HCT116 (cell line): Measurements from ENCODE around the gene NAT16. TPM values are rescaled to one million over a fixed set of nuclear protein-coding genes. Genes with fewer than 3 reads are reported as not detected.

Source experiments
- ATAC-seq: fragments of 200-7000 bp; cut with Tn5 transposase; 2 replicates; pipeline ENCODE4 v1.9.1; 2020; ENCODE audit warnings: mild to moderate bottlenecking, moderate library complexity
- BruUV-seq: library from RNA; stranded (reverse); fragments of 400-500 nt; replicated peaks from 2 replicates; lab custom pipeline; 2021; lab: Mats Ljungman, UMichigan
- CTCF ChIA-PET: fragments of 300-600 bp; sonication (Branson Sonifier 250); formaldehyde crosslinking; loops from one replicate; lab custom pipeline; 2021; ENCODE audit warnings: antibody characterized with exemption; lab: Charles Lee
- POLR2A ChIA-PET: fragments of 300-600, 350-600 bp; sonication (Branson Sonifier 250); formaldehyde crosslinking; loops from one replicate; lab custom pipeline; 2021; ENCODE audit warnings: antibody characterized with exemption; lab: Charles Lee
- RAD21 ChIA-PET, 2 experiments: fragments of 300-600 bp; sonication (Branson Sonifier 250); formaldehyde crosslinking; loops; one replicate each; lab custom pipeline; 2023; ENCODE audit warnings: low total read pairs in 2 of 2; ENCODE audit not compliant: uncharacterized antibody in 2 of 2, unreplicated experiment in 2 of 2, low non-redundant PET in 1 of 2; lab: Charles Lee
- DNase-seq: peaks from one replicate; pipeline ENCODE4 v3.0.0-alpha.2; 2010; ENCODE audit warnings: low read depth, low spot score
- H2AFZ ChIP-seq: fragments of 200-600 bp; shearing (Covaris generic), sonication (generic); 2 replicates; pipeline ENCODE4 v1.6.1; 2017; ENCODE audit warnings: low read depth, mixed run types, mixed read lengths, antibody characterized with exemption, low read length; ENCODE audit not compliant: poor library complexity, severe bottlenecking
- H3K27ac ChIP-seq: 2 replicates; pipeline ENCODE4 v1.5.1; 2012; ENCODE audit warnings: low read depth, low read length
- H3K27me3 ChIP-seq: fragments of 200-600 bp; sonication (generic); 2 replicates; pipeline ENCODE4 v1.6.1; 2016; ENCODE audit warnings: mixed run types, low read length, mixed read lengths; ENCODE audit not compliant: insufficient read depth
- H3K36me3 ChIP-seq, 2 experiments: fragments of 200-500 bp in 1 of 2; fragments of 200-600 bp in 1 of 2; sonication (Bioruptor generic) in 1 of 2; sonication (generic) in 1 of 2; 2 replicates each; pipeline versions ENCODE4 v1.5.1 to v1.6.1; 2014 to 2016; ENCODE audit warnings: low read length in 2 of 2, inconsistent platforms in 1 of 2, mixed read lengths in 1 of 2, mixed run types in 1 of 2; ENCODE audit not compliant: insufficient read depth in 2 of 2, control insufficient read depth in 1 of 2
- H3K4me1 ChIP-seq, 2 experiments: fragments of 200-600 bp in 1 of 2; sonication (generic) in 1 of 2; 2 replicates each; pipeline versions ENCODE4 v1.5.1 to v1.6.1; 2012 to 2017; ENCODE audit warnings: low read length in 2 of 2, inconsistent platforms in 1 of 2, mild to moderate bottlenecking in 1 of 2, mixed read lengths in 1 of 2, mixed run types in 1 of 2, moderate library complexity in 1 of 2; ENCODE audit not compliant: insufficient read depth in 2 of 2, control insufficient read depth in 1 of 2
- H3K4me2 ChIP-seq: fragments of 200-600 bp; sonication (generic); 2 replicates; pipeline ENCODE4 v1.6.1; 2017; ENCODE audit warnings: mixed run types, low read length, mixed read lengths
- H3K4me3 ChIP-seq, 2 experiments: fragments of 200-600 bp in 1 of 2; sonication (generic) in 1 of 2; replicated peaks in 1 of 2; 2 replicates each; pipeline ENCODE4 v1.5.1; 2011 to 2016; ENCODE audit warnings: low read length in 2 of 2, control low read depth in 1 of 2, low read depth in 1 of 2, mild to moderate bottlenecking in 1 of 2, mixed read lengths in 1 of 2, mixed run types in 1 of 2
- H3K79me2 ChIP-seq: fragments of 200-600 bp; sonication (generic); 2 replicates; pipeline ENCODE4 v1.6.1; 2017; ENCODE audit warnings: mild to moderate bottlenecking, mixed run types, low read length, moderate library complexity, mixed read lengths; ENCODE audit not compliant: insufficient read depth
- H3K9ac ChIP-seq: fragments of 200-600 bp; sonication (generic); 2 replicates; pipeline ENCODE4 v1.6.1; 2016; ENCODE audit warnings: low read length, mixed read lengths
- H3K9me2 ChIP-seq: fragments of 200-600 bp; sonication (generic), shearing (Covaris generic); 2 replicates; pipeline ENCODE4 v1.6.1; 2017; ENCODE audit warnings: mixed run types, mild to moderate bottlenecking, moderate library complexity; ENCODE audit not compliant: insufficient read depth
- H3K9me3 ChIP-seq, 2 experiments: fragments of 200-500 bp in 1 of 2; fragments of 200-600 bp in 1 of 2; sonication (Bioruptor generic) in 1 of 2; sonication (generic) in 1 of 2; 2 replicates each; pipeline ENCODE4 v1.6.1; 2014 to 2017; ENCODE audit warnings: low read length in 2 of 2, mixed read lengths in 2 of 2, inconsistent platforms in 1 of 2, low read depth in 1 of 2, mild to moderate bottlenecking in 1 of 2, mixed run types in 1 of 2, moderate library complexity in 1 of 2; ENCODE audit not compliant: control insufficient read depth in 1 of 2, insufficient read depth in 1 of 2
- H4K20me1 ChIP-seq: fragments of 200-600 bp; sonication (generic), shearing (Covaris generic); 2 replicates; pipeline ENCODE4 v1.6.1; 2017; ENCODE audit warnings: mixed run types, mild to moderate bottlenecking, moderate library complexity; ENCODE audit not compliant: insufficient read depth
- EZH2 ChIP-seq: fragments of 200-600 bp; sonication (generic); IDR thresholded peaks from 2 replicates; pipeline ENCODE4 v1.6.1; 2017; ENCODE audit warnings: antibody characterized with exemption, mixed run types
- EZH2phosphoT487 ChIP-seq: fragments of 200-600 bp; IDR thresholded peaks from 2 replicates; pipeline ENCODE4 v1.6.1; 2018; ENCODE audit warnings: antibody characterized with exemption, borderline replicate concordance
- POLR2AphosphoS5 ChIP-seq: IDR thresholded peaks from 2 replicates; pipeline ENCODE4 v1.6.1; 2011; ENCODE audit warnings: mild to moderate bottlenecking, low read depth, low read length, moderate library complexity
- SIN3A ChIP-seq: IDR thresholded peaks from 2 replicates; pipeline ENCODE4 v1.6.1; 2012; ENCODE audit warnings: low read depth
- YY1 ChIP-seq: IDR thresholded peaks from 2 replicates; pipeline ENCODE4 v1.6.1; 2011; ENCODE audit warnings: low read length, low read depth, moderate library complexity, mild to moderate bottlenecking; ENCODE audit not compliant: insufficient replicate concordance; ENCODE audit errors: extremely low read depth
- ZFX ChIP-seq: fragments of 450-650 bp; IDR thresholded peaks from 2 replicates; pipeline ENCODE4 v1.6.1; 2017
- intact Hi-C: fragments of 100-400 bp; cut with micrococcal nuclease; formaldehyde crosslinking; loops from 2 replicates; pipeline ENCODE4 v1.10.0; 2022
- total RNA-seq: library from RNA; stranded (reverse); gene quantifications from one replicate; pipeline ENCODE4 v1.2.1, GENCODE V29; 2021; ENCODE audit not compliant: unreplicated experiment
- TF ChIP-seq, protein P1 (sequence below): IDR thresholded peaks from 2 replicates; pipeline ENCODE4 v1.6.1; 2011; ENCODE audit warnings: mild to moderate bottlenecking, low read length, moderate library complexity; ENCODE audit not compliant: insufficient replicate concordance; ENCODE audit errors: extremely low read depth
- TF ChIP-seq, protein P2 (sequence below): IDR thresholded peaks from 2 replicates; pipeline ENCODE4 v1.6.1; 2012; ENCODE audit warnings: low read depth

The NAT16 gene
- total RNA-seq, 1 experiment from 2014 or later, result 2.0 TPM

DNA sequence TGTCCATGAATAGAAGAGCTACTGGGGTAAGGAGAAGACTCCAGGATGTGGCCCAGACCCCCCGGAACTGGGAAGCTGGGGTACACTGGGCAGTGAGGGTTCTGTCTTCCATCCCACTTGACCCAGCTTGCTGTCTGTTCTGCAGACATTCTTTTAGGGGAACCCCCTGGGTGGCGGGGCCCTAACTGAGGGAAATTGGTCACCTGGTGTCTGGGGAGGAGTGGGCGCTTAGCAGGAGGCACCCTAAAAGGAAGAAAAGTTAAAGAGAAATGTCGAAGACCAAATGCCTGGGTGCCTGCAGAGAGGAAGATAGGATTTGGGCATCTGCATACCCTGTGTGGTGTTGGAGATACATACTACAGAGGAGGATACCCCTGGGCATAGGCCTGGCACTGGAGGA is 24.8 kb downstream of the NAT16 start (continued):
- TF ChIP-seq, protein P1, sequence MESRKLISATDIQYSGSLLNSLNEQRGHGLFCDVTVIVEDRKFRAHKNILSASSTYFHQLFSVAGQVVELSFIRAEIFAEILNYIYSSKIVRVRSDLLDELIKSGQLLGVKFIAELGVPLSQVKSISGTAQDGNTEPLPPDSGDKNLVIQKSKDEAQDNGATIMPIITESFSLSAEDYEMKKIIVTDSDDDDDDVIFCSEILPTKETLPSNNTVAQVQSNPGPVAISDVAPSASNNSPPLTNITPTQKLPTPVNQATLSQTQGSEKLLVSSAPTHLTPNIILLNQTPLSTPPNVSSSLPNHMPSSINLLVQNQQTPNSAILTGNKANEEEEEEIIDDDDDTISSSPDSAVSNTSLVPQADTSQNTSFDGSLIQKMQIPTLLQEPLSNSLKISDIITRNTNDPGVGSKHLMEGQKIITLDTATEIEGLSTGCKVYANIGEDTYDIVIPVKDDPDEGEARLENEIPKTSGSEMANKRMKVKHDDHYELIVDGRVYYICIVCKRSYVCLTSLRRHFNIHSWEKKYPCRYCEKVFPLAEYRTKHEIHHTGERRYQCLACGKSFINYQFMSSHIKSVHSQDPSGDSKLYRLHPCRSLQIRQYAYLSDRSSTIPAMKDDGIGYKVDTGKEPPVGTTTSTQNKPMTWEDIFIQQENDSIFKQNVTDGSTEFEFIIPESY, result no peak
- TF ChIP-seq, protein P2, sequence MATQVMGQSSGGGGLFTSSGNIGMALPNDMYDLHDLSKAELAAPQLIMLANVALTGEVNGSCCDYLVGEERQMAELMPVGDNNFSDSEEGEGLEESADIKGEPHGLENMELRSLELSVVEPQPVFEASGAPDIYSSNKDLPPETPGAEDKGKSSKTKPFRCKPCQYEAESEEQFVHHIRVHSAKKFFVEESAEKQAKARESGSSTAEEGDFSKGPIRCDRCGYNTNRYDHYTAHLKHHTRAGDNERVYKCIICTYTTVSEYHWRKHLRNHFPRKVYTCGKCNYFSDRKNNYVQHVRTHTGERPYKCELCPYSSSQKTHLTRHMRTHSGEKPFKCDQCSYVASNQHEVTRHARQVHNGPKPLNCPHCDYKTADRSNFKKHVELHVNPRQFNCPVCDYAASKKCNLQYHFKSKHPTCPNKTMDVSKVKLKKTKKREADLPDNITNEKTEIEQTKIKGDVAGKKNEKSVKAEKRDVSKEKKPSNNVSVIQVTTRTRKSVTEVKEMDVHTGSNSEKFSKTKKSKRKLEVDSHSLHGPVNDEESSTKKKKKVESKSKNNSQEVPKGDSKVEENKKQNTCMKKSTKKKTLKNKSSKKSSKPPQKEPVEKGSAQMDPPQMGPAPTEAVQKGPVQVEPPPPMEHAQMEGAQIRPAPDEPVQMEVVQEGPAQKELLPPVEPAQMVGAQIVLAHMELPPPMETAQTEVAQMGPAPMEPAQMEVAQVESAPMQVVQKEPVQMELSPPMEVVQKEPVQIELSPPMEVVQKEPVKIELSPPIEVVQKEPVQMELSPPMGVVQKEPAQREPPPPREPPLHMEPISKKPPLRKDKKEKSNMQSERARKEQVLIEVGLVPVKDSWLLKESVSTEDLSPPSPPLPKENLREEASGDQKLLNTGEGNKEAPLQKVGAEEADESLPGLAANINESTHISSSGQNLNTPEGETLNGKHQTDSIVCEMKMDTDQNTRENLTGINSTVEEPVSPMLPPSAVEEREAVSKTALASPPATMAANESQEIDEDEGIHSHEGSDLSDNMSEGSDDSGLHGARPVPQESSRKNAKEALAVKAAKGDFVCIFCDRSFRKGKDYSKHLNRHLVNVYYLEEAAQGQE, result no peak
- TF ChIP-seq EZH2, result no peak
- TF ChIP-seq, all 23 proteins: peak for 0

GRCh38 chr7:101154693-101155102 is 25.4 kb downstream of the NAT16 start:
- H3K79me2 ChIP-seq, result peaks cover 39% of the 10 kb centered on the region
- TF ChIP-seq POLR2AphosphoS5, result 0 out of 2 replicates have a peak, but pooled peaks have one; percentile 5
- TF ChIP-seq EZH2phosphoT487, result no peak
- no peak for TF ChIP-seq EZH2
- peak; percentile 50 for TF ChIP-seq ZFX
- no peak for TF ChIP-seq SIN3A
- TF ChIP-seq YY1, result no peak
- H3K9me2 ChIP-seq, result no peaks in the 10 kb centered on the region
- peaks cover 32 to 49% of the 10 kb centered on the region in 2 experiments for H3K4me1 ChIP-seq
- H3K4me2 ChIP-seq, result peak overlapping the region; percentile 98
- intact Hi-C loops, result no loop called here
- CTCF ChIA-PET, result interaction anchor here (1.0 to 4.4 kb wide), 4 partner anchors 11 to 38 kb away, joined by 4 to 44 read pairs (median 22); no protein-coding TSS in a partner anchor
- peaks cover 6 to 32% of the 10 kb centered on the region in 2 experiments; a peak in 3 of 4 replicates for H3K36me3 ChIP-seq
- H4K20me1 ChIP-seq, result no peaks in the 10 kb centered on the region
- no peaks in the 10 kb centered on the region for H3K9me3 ChIP-seq
- peak; percentile 13 for ATAC-seq
- RAD21 ChIA-PET, result no interaction called here
- DNase-seq, result no peak
- peak overlapping the region; percentile 78 for H3K27ac ChIP-seq
- no peaks in the 10 kb centered on the region for H3K27me3 ChIP-seq
- H3K4me3 ChIP-seq, result peak overlapping the region; percentile 74 to 85
- no peak overlapping the region for H2AFZ ChIP-seq
- POLR2A ChIA-PET, result interaction anchor here (0.6 to 3.1 kb wide), 4 partner anchors 8 to 976 kb away, joined by 4 to 11 read pairs (median 7); partner anchors contain the start of gene VGF
- no TSS peak for BruUV-seq
- H3K9ac ChIP-seq, result peak overlapping the region; percentile 94
